GM18526 (cell line): ENCODE measurements around the gene DUSP2.

ENCODE experiments used
- POLR2A ChIP-seq: IDR thresholded peaks from 3 replicates; pipeline ENCODE4 v1.6.1; 2011; ENCODE audit not compliant: insufficient read length; ENCODE audit errors: extremely low read depth

Gene DUSP2

DNA sequence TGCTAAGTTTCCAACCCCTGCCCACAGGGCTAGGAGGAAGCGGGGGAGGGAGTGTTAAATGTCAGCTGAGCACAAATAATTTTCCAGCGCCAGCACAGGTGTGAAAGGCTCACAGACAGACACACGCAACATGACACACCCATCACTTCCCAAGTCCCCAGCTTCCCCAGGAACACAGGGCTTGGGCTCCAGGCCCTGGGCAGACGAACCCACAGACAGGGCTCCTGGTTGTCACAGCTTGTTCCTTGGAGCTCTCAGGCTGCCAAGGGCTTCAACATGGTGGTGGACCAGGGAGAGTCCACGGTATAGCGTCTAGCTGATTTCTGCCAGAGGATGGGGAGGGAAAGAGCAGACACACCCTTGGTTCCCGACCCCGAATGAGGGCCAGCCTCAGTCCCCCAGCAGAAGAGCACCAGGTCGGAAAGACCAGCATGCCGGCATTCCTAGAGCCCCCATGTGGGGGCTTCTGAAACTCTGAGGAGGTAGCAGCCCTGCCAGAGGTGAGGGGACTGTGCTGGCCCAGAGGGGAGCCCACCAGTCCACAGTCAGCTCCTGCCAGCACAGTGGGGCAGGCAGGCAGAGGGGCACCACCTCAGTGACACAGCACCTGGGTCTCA, 1.9 kb downstream of the DUSP2 start:
- peak; percentile 33 for TF ChIP-seq POLR2A

DNA sequence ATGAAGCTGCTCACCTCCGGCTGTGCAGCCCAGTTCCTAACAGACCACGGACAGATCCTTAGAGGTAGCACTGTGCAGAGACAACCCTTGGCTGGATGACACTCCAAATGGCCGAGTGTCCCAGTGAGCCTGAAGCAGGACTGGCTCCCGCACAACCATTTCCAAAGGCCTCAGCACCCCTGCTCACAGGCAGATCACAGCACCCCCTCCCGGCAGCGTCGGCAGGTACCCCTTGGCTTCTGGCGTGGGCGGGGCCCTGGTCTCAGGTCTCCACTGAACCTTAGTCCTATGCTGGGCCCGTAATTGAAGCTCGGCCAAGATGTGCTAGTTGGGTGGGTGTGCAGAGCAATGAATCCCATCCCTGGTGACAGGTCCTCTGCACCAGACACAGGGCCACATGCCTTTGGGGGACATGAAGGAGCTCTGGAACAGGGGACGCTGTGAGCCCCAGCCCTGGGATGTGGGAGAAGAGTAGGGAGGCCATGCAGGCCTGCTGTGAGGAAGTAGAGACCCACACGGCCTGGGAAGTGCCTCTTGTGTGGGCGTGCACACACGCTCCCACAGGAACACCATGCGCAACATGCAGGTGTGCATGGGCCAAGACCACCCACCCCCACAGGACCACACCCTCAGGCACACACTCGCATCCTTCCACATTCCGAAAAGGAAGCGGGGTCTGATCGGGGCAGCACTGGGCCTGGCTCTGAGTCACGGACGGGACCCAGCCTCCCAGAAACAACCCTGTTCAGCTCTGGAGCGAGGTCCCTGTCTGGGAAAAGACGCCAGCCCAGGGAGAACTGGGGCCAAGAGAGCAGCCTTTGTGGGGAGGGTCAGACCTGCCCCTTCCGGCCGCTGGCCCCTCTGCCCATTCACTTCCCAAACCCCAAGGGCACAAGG, 2.8 kb downstream of the DUSP2 start:
- TF ChIP-seq POLR2A = no peak

DNA sequence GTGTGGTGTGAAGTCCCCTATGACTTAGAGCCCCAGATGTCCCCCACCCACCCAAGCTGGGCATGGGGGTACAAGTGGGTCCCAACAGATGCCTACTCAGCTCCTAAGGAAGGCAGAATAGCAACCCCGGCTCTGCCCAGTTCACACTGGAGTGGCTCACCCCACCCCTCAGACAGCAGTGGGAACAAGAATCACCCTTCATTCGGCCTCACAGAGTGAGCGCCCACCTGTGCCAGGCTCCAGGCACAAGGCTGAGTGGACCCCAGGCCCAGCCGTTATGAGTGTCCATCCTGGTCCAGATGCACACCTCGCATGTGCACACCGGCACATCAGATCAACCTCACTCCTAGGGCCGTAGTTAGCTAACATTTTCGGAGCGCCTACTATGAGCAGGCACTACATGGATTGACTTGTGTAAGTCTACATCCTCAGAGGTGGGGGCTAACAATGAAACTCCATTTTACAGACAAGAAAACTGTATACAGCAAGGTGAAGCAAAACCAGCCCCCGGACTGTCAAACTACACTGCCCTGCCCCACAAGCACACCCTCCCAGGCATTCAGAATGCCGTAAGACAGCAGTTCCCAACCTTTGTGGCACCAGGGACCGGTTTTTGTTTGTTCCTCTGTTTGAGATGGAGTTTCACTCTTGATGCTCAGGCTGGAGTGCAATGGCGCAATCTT, 4.2 kb downstream of the DUSP2 start:
- TF ChIP-seq POLR2A = peak; percentile 26

DNA sequence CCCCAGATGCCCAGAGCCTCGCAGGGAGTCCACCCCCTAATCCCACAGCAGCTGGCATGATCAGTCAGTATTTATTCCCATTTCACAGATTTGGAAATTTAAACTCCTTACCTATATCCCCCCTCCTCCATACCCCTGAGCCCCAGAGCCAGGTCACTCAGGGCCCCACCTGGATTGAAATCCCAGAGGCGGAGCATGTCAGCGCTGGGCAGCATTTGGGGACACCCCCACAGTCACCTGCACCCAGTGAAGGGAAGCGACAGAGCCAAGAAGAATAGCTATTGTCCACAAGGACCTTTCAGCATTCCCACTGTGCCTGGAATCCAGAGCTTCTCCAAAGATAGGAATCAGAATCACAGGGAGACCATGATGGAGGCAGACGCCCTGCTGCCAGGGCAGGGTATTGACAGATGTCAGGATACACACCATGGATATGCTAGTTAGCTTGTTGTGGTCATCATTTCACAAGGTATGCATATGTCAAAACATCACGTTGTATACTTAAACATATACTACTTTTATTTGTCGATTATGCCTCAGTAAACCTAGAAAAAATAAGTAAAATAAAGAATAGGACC, 6.0 kb downstream of the DUSP2 start:
- no peak for TF ChIP-seq POLR2A

DNA sequence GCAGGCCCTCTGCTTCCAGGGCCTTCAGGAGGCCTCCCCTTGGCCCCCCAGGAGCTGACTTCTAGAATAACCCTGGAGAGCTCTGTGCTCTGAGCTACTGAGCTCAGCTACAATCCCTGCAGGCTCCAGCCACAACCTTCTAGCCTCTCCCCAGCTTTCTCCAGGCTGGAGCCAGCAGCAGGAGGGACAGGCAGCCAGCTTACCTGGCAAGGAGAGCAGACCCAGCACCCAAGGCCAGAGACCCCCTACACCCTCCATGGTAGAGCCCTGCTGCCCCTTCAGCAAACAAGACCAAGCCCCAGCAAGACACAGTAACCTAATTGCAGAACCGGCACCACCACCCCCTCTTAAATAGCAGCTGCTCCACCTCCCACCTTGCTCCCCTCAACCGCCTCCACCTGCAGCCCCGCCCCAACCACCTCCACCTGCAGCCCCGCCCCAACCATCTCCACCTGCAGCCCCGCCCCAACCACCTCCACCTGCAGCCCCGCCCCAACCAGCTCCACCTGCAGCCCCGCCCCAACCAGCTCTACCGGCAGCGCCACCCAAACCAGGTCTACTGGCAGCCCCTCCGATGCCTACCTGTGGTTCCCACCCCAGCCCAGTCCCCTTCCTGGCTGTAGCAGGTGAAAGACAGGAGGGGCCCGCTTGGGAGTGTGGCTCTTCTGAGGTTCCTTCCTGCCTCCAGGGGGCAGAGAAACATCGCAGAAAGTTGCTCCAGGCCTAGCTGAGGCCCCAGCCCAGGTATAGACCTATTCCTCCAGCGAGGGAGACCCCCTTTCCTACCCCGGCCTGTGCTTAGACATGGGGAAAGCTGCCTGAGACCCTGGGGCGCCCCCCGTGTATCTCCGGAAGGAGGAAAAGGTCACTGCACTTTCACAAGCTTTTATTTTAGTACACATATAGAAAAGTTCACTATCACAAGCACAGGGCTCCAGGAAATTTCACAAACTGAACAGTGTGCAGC, 6.8 kb downstream of the DUSP2 start, which contains the start of gene ASTL:
TSS of gene ASTL (minus strand) at position 324 of the 967 bp plus-strand sequence. CDS start at position 258, 66 bp downstream.
- TF ChIP-seq POLR2A = peak; percentile 11

DNA sequence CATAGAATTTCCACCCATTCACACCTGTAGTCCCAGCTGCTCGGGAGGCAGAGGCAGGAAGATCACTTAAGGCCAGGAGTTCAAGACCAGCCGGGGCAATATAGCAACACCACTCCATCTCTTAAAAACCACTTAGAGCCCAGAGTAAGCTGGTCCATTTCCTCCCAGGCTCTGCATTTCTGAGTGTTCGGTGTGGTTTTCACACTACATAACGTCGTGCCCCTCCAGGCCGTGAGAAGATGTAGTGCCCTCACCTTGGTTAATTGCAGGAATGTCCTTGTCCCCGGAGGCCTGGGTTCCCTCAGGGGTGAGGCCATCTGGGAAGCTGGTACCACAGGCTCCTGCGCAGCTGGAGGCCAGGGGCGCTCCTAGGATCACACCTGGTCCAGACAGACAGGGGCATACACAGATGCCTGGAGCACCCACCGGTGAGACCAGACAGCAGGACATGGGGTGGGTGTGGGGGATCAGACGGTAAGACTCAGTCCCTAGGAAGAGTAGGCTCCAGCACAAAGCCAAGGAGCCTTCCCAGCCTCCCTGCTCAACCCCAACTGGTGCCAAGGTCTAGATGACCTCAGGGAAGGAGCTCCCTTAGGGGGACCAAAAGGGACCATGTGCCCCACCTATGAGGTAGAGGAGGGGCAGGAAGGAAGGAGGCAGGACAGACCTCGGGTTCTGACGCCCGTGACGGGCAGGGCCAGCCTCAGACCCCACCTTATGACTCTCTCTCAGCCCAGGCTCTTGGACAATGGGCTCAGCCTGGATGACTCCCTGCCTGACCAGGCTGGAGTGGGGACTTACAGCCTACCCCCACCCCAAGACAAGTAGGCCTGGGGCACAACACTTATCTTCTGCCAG, 7.7 kb downstream of the DUSP2 start:
- TF ChIP-seq POLR2A = no peak

DNA sequence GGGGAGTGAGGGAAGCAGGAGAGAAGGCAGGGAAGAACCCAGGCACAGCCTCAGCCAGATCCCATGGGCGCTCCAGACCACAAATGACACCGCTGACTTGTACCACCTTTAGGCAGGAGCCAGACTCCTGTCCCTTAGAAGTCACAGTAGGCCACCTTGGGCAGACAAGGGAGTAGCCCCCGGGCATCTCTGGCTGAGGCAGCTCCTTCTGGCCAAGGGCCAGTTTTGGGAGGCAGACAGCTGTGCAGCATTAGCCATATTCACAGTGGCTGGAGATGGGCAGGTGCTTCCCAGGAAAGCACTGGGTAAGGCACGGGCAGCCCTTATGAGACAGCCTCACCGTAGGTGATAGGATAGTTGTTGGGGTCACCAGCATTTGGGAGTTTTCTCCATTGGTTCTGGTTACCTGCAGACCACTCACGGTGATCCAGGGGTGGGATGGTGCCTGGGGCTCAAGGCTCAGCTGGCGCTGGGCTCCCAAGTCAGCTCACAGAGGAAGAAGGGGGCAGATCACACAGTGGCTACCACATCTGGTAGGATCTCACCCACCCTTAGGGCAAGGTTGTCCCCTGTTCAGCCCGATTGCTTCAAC, 9.0 kb downstream of the DUSP2 start:
- TF ChIP-seq POLR2A = no peak

DNA sequence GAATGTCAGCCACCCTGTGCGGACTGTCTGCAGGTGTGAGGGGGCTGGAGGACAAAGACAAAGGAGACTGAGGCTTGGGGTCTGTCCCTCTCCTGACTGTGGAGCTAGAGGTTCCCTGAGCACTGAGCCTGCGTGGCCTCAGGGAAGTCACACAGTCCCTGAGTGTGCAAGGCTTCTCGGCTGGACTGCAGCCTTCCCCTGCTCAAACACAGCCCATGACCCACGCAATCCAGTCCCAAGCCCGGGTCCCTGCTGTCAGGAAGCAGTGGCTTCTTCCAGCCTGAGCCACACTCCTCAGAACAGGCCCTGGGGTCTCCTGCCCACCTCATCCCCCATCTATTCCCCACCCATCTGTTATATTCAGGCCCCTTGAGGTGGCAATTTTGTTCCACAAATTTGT, 9.6 kb downstream of the DUSP2 start:
- no peak for TF ChIP-seq POLR2A

DNA sequence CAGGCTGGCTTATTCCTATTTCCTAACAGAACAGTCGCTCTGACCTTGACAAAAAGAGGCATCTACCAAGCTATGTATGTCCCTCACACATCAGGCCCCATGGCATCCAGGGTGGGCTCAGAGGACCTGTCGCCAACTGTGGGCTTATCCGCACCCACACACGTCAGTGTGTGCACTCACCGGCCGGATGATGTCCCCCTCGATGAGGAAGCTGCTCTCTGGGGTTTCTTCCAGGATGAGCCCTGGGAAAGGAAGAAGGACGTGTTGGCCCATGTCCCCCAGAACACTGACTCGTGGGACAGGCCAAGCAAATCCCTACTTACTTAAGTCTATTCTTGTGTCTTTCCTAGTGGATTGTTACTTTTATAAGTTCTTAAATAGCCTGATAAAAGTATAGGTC, 10.1 kb downstream of the DUSP2 start:
- no peak for TF ChIP-seq POLR2A

DNA sequence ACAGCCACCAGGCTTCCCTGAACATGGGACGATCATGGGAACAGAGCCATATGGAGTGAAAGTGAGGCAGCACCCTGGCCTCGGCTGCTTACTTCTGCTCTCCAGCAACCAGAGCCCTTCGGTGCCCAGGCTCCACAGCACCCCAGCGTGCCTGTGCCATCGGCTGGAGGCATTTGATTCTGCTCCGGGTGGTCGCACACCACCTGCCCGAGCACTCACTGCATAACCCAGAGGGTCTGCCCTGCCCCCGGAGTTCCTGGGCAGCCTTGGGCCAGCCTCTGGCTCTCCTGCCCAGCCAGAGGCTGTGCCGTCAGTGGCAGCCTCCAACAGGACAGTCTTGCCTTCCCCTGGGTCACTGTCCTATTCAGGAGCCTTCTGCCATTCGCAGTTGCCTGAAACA, 10.8 kb downstream of the DUSP2 start:
- TF ChIP-seq POLR2A = no peak

DNA sequence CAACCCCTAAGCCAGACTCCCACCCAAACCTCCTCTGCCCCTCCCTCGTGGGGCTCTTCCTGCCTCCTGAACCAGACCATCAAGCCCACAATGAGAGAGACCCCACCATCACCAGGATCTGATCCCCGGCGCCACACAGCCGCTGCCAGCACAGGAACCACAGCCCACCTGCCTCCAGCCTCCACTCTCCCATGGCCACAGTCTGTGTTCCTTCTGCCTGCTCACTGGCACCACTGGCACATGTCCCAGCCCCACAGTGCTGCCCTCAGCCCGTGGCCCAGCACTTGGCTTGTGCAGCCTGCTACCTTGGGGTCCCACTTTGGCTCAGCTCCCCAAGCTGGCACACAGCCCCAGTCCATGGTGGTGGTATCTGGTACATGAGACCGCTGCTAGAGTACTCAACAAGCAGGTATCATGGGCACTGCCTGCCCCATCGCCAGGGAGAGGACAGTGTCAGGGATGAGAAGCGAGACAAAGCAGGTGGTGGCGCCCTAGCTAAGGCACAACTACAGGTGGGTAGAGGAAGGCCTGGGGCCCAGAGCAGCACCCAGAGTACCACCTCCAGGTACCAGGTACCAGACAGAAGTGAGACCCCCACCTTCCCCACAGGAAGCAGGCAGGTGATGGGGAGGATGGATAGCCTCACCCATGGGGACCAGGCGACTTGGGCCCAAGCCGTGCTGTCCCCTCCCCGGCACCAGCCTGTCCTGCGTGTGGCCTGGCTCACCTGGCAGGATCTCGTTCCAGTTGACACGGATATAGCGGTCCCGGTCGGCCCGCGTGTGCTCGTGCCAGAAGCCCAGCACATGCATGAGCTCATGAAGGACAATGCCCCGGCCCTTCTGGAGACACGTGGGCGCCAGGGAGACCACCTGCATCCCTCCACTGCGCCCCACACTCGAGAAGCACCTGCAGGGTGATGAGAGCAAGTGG, 13.2 kb downstream of the DUSP2 start:
- TF ChIP-seq POLR2A = no peak
